ENCODE measurements around the gene KCNJ14.

The KCNJ14 gene

DNA sequence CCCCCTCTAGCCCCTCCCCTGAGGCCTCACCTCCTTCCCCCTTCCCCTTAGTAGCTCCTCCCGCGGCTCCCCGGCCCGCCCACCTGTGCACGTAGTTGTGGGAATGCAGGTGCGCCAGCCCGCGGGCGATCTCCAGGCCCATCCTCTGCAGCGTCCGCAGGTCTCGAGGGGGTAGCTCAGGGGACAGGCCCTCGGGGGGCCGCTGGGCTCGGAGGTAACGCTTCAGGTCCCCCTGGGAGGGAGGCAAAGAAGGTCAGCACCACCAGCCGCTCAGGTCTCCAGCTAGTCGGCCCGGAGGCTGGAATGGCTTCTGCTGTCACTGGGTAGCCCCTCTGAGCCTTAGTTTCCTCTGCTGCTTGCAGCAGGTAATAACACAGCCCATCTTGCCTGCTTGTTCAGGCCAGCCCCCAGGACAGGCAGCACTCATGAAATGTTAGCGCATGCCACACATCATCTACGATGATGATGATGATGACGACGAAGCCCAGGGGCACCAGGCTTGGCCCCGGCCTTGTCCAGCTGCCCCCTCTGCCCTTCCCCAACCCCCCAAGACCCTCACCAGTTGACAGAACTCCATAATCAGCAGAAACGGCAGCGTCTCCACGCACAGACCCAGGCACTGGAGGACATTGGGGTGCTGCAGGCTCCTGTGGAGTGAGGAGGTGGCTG, 47.1 kb downstream of the KCNJ14 start:
- DNase-seq (ENCODE audit: low read depth in 3 of 3, low spot score in 1 of 3), result peak in 1 of 3 donors; percentile 58

- no peak for DNase-seq (ENCODE audit: low read depth in 3 of 3, low spot score in 1 of 3)
These were observed 50.9 kb downstream of the KCNJ14 start for GRCh38 chr19:48506138-48506733.

- no peak for DNase-seq (ENCODE audit: low read depth in 3 of 3, low spot score in 1 of 3)
These were observed 52.6 kb downstream of the KCNJ14 start for GRCh38 chr19:48507911-48508439.

DNA sequence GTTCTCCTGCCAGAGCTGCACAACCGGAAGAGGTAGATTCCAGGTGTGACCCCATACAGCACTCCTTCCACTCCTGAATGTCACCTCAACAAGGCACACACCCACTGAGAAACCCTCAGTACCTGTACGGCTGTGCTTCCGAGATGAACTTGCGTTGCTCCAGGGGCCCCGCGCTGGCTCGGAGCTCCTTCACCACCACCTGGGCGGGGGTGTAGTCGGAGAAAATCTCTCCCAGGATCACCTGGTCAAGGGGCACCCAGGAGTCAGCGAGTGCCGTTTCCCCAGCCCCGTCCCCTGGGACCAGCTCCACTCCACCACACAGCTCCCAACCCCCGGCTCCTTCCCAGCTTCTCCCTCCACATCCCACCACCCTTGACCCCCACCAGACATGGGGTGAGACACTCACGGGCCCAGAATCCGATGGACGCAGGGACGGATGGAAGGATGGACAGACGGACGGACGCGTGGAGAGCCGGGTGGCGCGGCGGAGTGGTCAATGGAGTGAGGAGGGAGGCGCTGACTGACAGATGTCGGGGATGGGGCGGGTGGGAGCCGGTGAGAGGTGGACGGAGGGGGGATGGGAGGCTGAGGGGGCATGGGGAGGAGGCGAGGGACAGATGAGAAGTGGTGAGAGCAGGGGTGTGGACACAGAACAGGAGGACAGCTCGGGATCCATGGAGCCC, 53.5 kb downstream of the KCNJ14 start:
- DNase-seq (ENCODE audit: low read depth in 3 of 3, low spot score in 1 of 3), result no peak

DNA sequence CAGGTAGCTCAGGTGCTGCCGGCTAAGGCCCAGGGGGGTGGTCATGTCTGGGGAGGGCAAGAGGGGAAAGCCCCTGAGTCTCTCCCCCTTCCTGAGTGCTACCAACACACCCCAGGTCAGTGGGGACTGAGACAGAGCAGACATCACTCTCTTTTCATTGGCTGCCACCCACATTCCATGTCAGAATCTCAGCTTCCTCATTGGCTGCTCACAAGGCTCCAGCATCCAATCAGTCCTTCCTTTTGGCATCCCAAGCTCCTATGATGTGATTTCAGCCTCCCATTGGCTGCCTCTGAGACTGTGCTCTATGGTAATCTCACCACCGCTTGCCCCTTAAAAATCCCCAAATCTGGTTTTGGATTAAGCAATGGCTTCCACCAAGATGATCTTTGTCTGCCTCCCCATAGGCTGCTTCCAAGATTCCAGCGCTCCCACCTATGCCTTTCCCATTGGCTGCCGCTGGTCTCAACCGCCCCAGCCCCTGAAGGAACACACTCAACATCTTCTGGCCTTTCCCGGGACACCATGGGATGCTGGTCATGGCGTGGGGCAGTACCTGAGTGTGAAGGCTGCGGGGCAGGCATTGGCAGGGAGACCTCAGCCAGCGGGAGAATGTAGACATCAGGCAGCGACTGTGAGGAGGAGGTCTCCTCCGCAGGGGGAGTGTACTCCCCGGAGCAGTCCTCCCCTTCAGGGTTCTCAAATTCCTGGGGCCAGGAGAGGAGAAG, 54.3 kb downstream of the KCNJ14 start:
- no peak for DNase-seq (ENCODE audit: low read depth in 3 of 3, low spot score in 1 of 3)

- peak in 2 of 3 donors; percentile 56 to 60 for DNase-seq (ENCODE audit: low read depth in 3 of 3, low spot score in 1 of 3)
These were observed 55.3 kb downstream of the KCNJ14 start for GRCh38 chr19:48510421-48511268.

GRCh38 chr19:48511321-48511731, 56.0 kb downstream of the KCNJ14 start:
- no peak for DNase-seq (ENCODE audit: low read depth in 3 of 3, low spot score in 1 of 3)

DNA sequence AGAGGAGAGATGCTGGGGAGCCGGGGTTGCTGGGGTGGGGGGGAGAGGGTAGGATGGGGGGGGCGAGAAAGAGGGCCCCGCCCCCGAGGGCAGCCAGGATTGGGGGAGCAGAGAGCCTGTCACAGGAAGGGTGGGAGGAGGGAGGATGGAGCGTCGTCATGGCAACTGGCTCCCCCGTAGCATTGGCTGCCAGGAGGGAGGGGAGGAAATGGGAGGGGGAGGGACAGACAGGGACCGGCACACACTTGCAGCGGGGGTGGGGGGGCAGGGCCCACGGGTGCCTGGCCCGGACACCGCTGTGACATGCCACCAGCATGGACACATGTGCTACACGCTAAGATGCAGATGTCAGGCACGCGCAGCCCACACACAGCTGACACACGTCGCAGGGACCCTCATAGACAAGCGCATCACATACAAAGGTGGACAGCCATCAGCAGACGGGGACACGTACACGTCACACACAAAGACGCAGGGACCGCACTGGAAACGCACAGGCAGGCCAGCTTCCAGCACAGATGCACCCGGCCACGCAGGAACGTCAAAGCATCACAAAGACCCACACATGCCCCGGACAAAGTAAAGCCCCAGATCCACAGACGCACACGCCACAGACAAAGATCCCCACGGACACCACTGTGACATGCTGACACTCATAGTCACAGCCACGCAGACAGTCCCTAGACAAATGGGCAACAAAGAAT, 56.6 kb downstream of the KCNJ14 start, which contains the start of gene LMTK3:
LMTK3 (minus strand) TSS at position 36 of the 704 bp plus-strand sequence. CDS start 259 bp downstream, outside the sequence.
- DNase-seq (ENCODE audit: low read depth in 3 of 3, low spot score in 1 of 3), result peak; percentile 52 to 70 (median 68)

GRCh38 chr19:48512504-48513288, 57.3 kb downstream of the KCNJ14 start:
- DNase-seq (ENCODE audit: low read depth in 3 of 3, low spot score in 1 of 3), result no peak

DNA sequence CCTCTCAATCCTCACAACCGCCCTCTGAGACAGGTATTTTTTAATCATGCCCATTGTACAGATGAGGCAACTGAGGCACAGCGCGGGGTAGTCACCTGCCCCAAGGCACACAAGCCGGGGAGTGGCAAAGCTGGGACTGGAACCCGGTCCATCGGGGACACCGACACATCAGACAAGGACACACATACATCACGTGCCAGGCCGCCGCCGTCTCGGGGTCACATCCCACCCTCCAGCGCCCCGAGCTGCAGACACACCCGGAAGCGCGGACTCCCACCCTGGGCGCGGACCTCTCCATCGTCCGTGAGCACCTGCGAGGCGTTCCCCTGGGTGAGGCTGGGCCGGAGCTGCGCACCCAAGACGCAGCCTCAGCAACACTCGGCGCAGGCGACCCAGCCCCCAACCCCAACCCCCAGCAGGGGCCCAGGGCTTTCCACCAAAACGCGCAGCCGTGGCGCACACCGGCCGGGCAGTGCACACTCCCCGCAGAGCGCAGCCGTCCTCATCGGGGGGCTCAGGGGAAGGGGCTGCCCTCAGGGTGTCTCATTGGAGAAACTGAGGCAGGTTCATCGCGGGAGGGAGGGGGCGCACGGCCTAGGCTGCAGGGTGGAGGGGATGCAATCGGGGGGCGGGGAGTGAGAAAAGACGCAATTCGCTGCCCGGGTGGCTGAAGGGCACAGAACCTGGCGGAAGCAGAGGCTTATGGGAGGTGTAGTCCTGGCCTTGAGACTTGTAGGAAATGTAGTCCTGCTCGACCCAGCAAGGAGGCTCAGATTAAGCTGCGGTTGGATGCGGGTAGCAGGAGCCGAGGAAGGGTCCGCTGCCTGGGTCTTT, 58.1 kb downstream of the KCNJ14 start:
- DNase-seq (ENCODE audit: low read depth in 3 of 3, low spot score in 1 of 3), result peak in 2 of 3 donors; percentile 47 to 53

- DNase-seq (ENCODE audit: low read depth in 3 of 3, low spot score in 1 of 3), result no peak
These were observed 58.7 kb downstream of the KCNJ14 start for GRCh38 chr19:48514123-48514458.

- DNase-seq (ENCODE audit: low read depth in 3 of 3, low spot score in 1 of 3), result no peak
These were observed 61.2 kb downstream of the KCNJ14 start for GRCh38 chr19:48516536-48516935.

Data from stimulated activated CD4-positive, alpha-beta T cell treated with anti-CD3 and anti-CD28 coated beads, TNF-alpha, amount 100 ng/mL, for 1 hour (primary cell).